Dendritic cell treated with granulocyte-macrophage colony-stimulating factor and Interleukin-4, amounts not matched to agents 40 ng/mL and 50 ng/mL, for 4 days (primary cell): Measurements from ENCODE around the gene GMDS.

Source experiments
- H3K27ac Mint-ChIP-seq: one replicate; pipeline ENCODE4 v1.8.0; 2022; ENCODE audit warnings: mild to moderate bottlenecking, mixed read lengths
- H3K27me3 Mint-ChIP-seq: one replicate; pipeline ENCODE4 v1.8.0; 2022; ENCODE audit warnings: mild to moderate bottlenecking, mixed read lengths
- H3K36me3 Mint-ChIP-seq: one replicate; pipeline ENCODE4 v1.8.0; 2022; ENCODE audit warnings: low read depth, mixed read lengths
- H3K4me1 Mint-ChIP-seq: one replicate; pipeline ENCODE4 v1.8.0; 2022; ENCODE audit warnings: low read depth, mixed read lengths
- H3K4me3 Mint-ChIP-seq: one replicate; pipeline ENCODE4 v1.8.0; 2022; ENCODE audit warnings: mild to moderate bottlenecking, moderate library complexity, mixed read lengths
- H3K9me3 Mint-ChIP-seq: one replicate; pipeline ENCODE4 v1.8.0; 2022; ENCODE audit warnings: mixed read lengths
- intact Hi-C: fragments of 100-400 bp; cut with micrococcal nuclease; formaldehyde crosslinking; loops from one replicate; pipeline ENCODE4 v1.15.0; 2022

The GMDS gene

GRCh38 chr6:1775441-1775840 is 470.0 kb downstream of the GMDS start:
- Mint-ChIP-seq H3K36me3 (no peaks in the 10 kb centered on the region), H3K4me3 (no peak overlapping the region), H3K27me3 (no peaks in the 10 kb centered on the region), H3K4me1 (no peaks in the 10 kb centered on the region), H3K27ac (no peak overlapping the region), H3K9me3 (no peaks in the 10 kb centered on the region)
- intact Hi-C loops = no loop called here

- Mint-ChIP-seq H3K27ac (no peak overlapping the region), H3K9me3 (no peaks in the 10 kb centered on the region), H3K36me3 (no peaks in the 10 kb centered on the region), H3K27me3 (no peaks in the 10 kb centered on the region), H3K4me1 (no peaks in the 10 kb centered on the region), H3K4me3 (no peak overlapping the region)
- intact Hi-C loops = no loop called here
These were observed 471.0 kb downstream of the GMDS start for GRCh38 chr6:1774226-1774915.

DNA sequence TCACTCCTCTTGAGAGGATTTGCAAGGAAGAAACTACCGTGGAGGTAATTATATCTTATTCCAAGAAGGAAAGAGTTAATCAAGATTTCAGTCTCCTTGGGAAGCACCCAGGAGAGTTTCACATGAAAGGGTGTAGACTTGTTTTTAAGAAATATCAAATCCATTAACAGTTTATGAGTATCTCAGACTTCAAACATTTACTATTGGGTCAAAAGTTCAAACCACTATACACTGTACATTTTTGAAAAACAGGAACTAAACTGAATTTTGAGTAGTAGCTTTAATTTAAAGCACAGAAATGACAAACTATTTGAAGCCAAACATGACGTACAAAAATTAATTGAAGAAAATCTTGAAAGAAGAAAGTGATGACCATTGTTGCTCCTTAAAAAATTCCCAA is 471.7 kb downstream of the GMDS start:
- no peaks in the 10 kb centered on the region for H3K9me3 Mint-ChIP-seq
- H3K36me3 Mint-ChIP-seq = no peaks in the 10 kb centered on the region
- H3K27ac Mint-ChIP-seq = no peak overlapping the region
- no peaks in the 10 kb centered on the region for H3K27me3 Mint-ChIP-seq
- no peaks in the 10 kb centered on the region for H3K4me1 Mint-ChIP-seq
- intact Hi-C loops = no loop called here
- no peak overlapping the region for H3K4me3 Mint-ChIP-seq

- Mint-ChIP-seq H3K27ac (no peak overlapping the region), H3K4me1 (no peaks in the 10 kb centered on the region)
These were observed 474.3 kb downstream of the GMDS start for GRCh38 chr6:1770968-1771723.

DNA sequence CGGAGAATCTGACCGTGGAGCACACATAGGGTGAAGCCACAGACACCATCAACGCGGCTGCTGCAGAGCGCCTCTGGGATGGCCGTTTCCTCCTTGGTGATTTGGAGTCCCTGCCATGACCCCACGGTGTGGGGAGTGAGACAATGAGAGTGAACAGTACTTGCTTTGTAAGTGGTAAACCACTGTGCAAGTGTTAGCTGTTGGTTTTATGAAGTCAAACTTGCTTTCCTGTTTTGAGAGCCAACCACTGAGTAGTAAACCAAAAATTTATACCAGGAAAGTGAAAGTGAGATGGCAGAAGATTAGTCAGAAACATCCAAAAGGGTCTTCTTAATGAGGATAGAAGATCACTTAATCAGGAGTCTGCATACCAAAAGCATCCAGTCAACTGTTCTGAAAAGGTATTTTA is 475.0 kb downstream of the GMDS start:
- Mint-ChIP-seq H3K27ac (no peak overlapping the region), H3K4me1 (no peaks in the 10 kb centered on the region), H3K4me3 (no peak overlapping the region), H3K27me3 (no peaks in the 10 kb centered on the region), H3K36me3 (no peaks in the 10 kb centered on the region), H3K9me3 (no peaks in the 10 kb centered on the region)
- intact Hi-C loops = no loop called here

More at GRCh38 chr6:1770968-1771723, 474.3 kb downstream of the GMDS start:
- Mint-ChIP-seq H3K4me3 (no peak overlapping the region), H3K36me3 (no peaks in the 10 kb centered on the region), H3K9me3 (no peaks in the 10 kb centered on the region), H3K27me3 (no peaks in the 10 kb centered on the region)
- intact Hi-C loops = no loop called here

DNA sequence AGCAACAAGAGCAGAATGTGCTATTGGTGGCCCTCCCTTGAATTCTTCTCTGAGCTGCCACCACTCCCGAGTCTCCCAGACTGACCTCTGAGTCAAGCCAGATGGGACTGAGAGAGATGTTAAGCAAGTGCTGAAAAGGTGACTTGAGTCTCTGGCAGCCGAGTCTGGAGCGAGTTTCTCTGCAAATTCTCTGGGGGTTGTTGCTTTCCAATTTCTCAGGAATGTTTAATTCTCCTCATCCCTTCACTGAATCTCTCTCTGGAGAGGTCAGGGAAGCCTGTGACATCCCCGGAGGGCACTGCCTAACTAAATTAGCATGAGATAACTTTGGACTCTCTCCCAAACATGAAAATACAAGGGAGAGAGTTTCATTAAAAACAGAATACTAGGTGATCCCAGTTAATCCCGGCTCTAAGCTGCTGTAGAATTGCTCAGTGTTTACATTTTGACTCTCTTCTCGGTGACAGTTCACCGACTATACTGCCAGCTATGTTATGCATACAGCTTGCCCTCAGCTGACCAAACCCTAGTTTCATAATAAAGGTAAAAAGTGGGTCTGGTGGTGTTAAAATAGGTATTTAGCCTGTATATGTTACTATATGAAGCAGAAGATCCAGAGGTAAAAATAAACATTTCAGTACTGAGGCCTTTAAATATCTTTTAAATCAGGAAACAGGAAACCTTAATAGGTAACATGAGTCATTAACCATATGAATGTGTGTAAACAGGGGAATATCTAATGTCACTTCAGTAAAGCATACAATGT is 477.7 kb downstream of the GMDS start:
- Mint-ChIP-seq H3K36me3 (no peaks in the 10 kb centered on the region), H3K4me3 (no peak overlapping the region), H3K9me3 (no peaks in the 10 kb centered on the region), H3K4me1 (no peaks in the 10 kb centered on the region), H3K27me3 (no peaks in the 10 kb centered on the region), H3K27ac (no peak overlapping the region)
- intact Hi-C loops = loop anchor here (1.0 kb wide), 1 partner anchor 23 kb away; no protein-coding TSS in a partner anchor

DNA sequence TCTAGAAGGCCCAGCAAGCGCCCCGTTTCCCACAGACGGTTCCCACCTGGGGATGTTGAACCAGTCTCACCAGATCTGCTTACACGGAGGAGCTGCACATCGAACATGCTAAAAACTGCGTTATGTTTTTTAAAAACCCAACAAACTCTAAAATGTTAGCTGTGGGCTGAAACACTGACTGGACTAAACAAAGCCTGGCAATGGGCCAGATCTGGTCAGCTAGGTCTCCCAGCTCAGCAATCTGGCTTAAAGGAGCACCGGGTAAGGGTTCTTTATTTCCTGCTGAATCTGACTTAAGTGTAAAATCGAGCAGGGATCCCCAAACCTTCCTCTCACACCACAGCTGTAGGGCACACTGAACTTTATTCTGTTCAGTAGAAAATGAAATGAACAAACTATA is 478.8 kb downstream of the GMDS start:
- Mint-ChIP-seq H3K27me3 (no peaks in the 10 kb centered on the region), H3K36me3 (no peaks in the 10 kb centered on the region), H3K4me3 (no peak overlapping the region), H3K9me3 (no peaks in the 10 kb centered on the region), H3K4me1 (no peaks in the 10 kb centered on the region), H3K27ac (no peak overlapping the region)
- intact Hi-C loops = no loop called here

- H3K9me3 Mint-ChIP-seq = no peaks in the 10 kb centered on the region
These were observed 480.1 kb downstream of the GMDS start for GRCh38 chr6:1765160-1765903.

GRCh38 chr6:1764397-1764987 is 480.9 kb downstream of the GMDS start:
- Mint-ChIP-seq H3K4me3 (no peak overlapping the region), H3K9me3 (no peaks in the 10 kb centered on the region), H3K27ac (no peak overlapping the region), H3K36me3 (no peaks in the 10 kb centered on the region), H3K4me1 (no peaks in the 10 kb centered on the region), H3K27me3 (no peaks in the 10 kb centered on the region)
- intact Hi-C loops = no loop called here

More at GRCh38 chr6:1765160-1765903, 480.1 kb downstream of the GMDS start:
- H3K27ac Mint-ChIP-seq = no peak overlapping the region
- H3K4me1 Mint-ChIP-seq = no peaks in the 10 kb centered on the region
- H3K36me3 Mint-ChIP-seq = no peaks in the 10 kb centered on the region
- no peaks in the 10 kb centered on the region for H3K27me3 Mint-ChIP-seq
- intact Hi-C loops = no loop called here
- no peak overlapping the region for H3K4me3 Mint-ChIP-seq

DNA sequence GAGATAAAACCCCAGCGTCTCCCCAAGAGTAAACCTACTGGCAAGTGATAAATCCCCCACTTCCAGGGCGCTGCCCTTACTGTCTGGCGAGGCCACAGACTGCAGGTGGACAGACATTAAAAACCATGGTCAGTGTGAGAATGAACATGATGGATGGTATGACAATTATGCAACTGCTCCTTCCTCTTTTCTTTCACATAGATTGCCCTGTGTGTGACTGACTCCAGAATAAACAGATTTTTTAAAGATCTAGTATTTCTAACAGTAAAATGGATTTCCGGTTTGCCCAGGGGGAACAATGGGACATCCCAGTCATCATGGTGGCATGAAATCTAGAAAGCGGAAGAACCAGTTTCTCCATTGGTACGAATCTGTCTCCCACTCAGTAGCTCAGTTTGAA is 482.0 kb downstream of the GMDS start:
- H3K27me3 Mint-ChIP-seq = no peaks in the 10 kb centered on the region
- no peaks in the 10 kb centered on the region for H3K4me1 Mint-ChIP-seq
- intact Hi-C loops = no loop called here
- H3K9me3 Mint-ChIP-seq = no peaks in the 10 kb centered on the region
- H3K27ac Mint-ChIP-seq = no peak overlapping the region
- no peak overlapping the region for H3K4me3 Mint-ChIP-seq
- no peaks in the 10 kb centered on the region for H3K36me3 Mint-ChIP-seq

GRCh38 chr6:1762203-1762602 is 483.2 kb downstream of the GMDS start:
- H3K27ac Mint-ChIP-seq = no peak overlapping the region
- H3K27me3 Mint-ChIP-seq = no peaks in the 10 kb centered on the region
- no peaks in the 10 kb centered on the region for H3K9me3 Mint-ChIP-seq
- H3K36me3 Mint-ChIP-seq = no peaks in the 10 kb centered on the region
- no peak overlapping the region for H3K4me3 Mint-ChIP-seq
- intact Hi-C loops = no loop called here
- H3K4me1 Mint-ChIP-seq = no peaks in the 10 kb centered on the region

DNA sequence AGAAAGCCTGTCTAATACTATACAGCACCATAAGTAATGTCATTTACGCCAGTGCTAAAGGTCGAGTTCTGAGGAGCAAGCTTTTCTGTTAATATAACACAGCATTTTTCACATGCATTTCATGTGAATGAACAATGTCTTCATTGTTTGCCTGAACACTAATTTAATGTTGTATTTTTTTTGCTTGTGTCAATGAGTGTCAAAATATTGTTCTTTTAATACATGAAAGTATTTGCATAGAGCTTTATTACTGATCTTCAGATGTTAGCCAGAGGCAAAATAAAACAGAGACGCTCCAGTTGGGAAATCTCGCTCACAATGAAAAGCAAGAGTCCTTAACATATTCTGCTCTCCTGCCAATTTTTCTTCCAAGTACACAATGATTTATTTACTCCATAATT is 483.9 kb downstream of the GMDS start:
- intact Hi-C loops = no loop called here
- H3K4me1 Mint-ChIP-seq = no peaks in the 10 kb centered on the region
- no peaks in the 10 kb centered on the region for H3K27me3 Mint-ChIP-seq

GRCh38 chr6:1760876-1761275 is 484.5 kb downstream of the GMDS start:
- intact Hi-C loops = no loop called here
- no peaks in the 10 kb centered on the region for H3K27me3 Mint-ChIP-seq
- H3K27ac Mint-ChIP-seq = no peak overlapping the region
- H3K4me3 Mint-ChIP-seq = no peak overlapping the region
- no peaks in the 10 kb centered on the region for H3K4me1 Mint-ChIP-seq
- no peaks in the 10 kb centered on the region for H3K36me3 Mint-ChIP-seq
- no peaks in the 10 kb centered on the region for H3K9me3 Mint-ChIP-seq

More for the DNA sequence above, 483.9 kb downstream of the GMDS start:
- no peak overlapping the region for H3K27ac Mint-ChIP-seq
- no peak overlapping the region for H3K4me3 Mint-ChIP-seq
- no peaks in the 10 kb centered on the region for H3K36me3 Mint-ChIP-seq
- H3K9me3 Mint-ChIP-seq = no peaks in the 10 kb centered on the region
